Smooth muscle cell (in vitro differentiated cells): ENCODE data around the gene PLEKHA6. TPM values are rescaled to one million over a fixed set of nuclear protein-coding genes. Genes with fewer than 3 reads are reported as not detected.
A peak's percentile ranks its signal among the peaks of the same experiment; 100 is the strongest.

ENCODE experiments used
- DNase-seq: peaks from one replicate; lab custom pipeline; 2025; ENCODE audit not compliant: unreplicated experiment; lab: John Stamatoyannopoulos, UW
- H2AFZ ChIP-seq: fragments of 200-600 bp; sonication (generic); 2 replicates; pipeline ENCODE4 v1.6.0; 2016; ENCODE audit warnings: antibody characterized with exemption, low read depth, mild to moderate bottlenecking
- H3F3A ChIP-seq: fragments of 200-600 bp; sonication (generic); 2 replicates; pipeline ENCODE4 v1.6.0; 2017; ENCODE audit warnings: antibody characterized with exemption, low read depth
- H3K27ac ChIP-seq: fragments of 200-600 bp; sonication (generic); 2 replicates; pipeline ENCODE4 v1.5.1; 2016; ENCODE audit warnings: low read depth, mild to moderate bottlenecking
- H3K27me3 ChIP-seq: fragments of 200-600 bp; sonication (generic); 2 replicates; pipeline ENCODE4 v1.6.1; 2016; ENCODE audit warnings: low read depth, mild to moderate bottlenecking
- H3K36me3 ChIP-seq: fragments of 200-600 bp; sonication (generic); 2 replicates; pipeline ENCODE4 v1.5.1; 2016; ENCODE audit warnings: low read depth
- H3K4me1 ChIP-seq: fragments of 200-600 bp; sonication (generic); 2 replicates; pipeline ENCODE4 v1.5.1; 2016; ENCODE audit warnings: low read depth
- H3K4me2 ChIP-seq: fragments of 200-600 bp; sonication (generic); 2 replicates; pipeline ENCODE4 v1.6.0; 2016; ENCODE audit warnings: mild to moderate bottlenecking
- H3K4me3 ChIP-seq: fragments of 200-600 bp; sonication (generic); 2 replicates; pipeline ENCODE4 v1.5.1; 2016; ENCODE audit warnings: mild to moderate bottlenecking
- H3K79me2 ChIP-seq: fragments of 200-600 bp; sonication (generic); 2 replicates; pipeline ENCODE4 v1.6.0; 2016; ENCODE audit warnings: low read depth, mild to moderate bottlenecking
- H3K9ac ChIP-seq: fragments of 200-600 bp; sonication (generic); 2 replicates; pipeline ENCODE4 v1.6.0; 2016; ENCODE audit warnings: low read depth
- H3K9me3 ChIP-seq: fragments of 200-600 bp; sonication (generic); replicated peaks from 2 replicates; pipeline ENCODE4 v1.5.1; 2016; ENCODE audit warnings: low read depth
- H4K20me1 ChIP-seq: fragments of 200-600 bp; sonication (generic); 2 replicates; pipeline ENCODE4 v1.6.0; 2016; ENCODE audit warnings: low read depth
- WGBS: methylation state at CpG from one replicate; pipeline ENCODE4 v1.1.7; 2016; ENCODE audit warnings: low lambda C conversion rate; 5-methylcytosine and 5-hydroxymethylcytosine counted together
- polyA plus RNA-seq: library from polyadenylated mRNA; unstranded; fragments of >200 nt; fragmentation: Nextera tagmentation; extraction: Ambion mirVana; gene quantifications from 2 replicates; pipeline ENCODE4 v1.2.1, GENCODE V29; 2016
- total RNA-seq: library from RNA; depleted of rRNA; stranded (reverse); fragments of >200 nt; gene quantifications from 2 replicates; pipeline ENCODE4 v1.2.3, GENCODE V29; 2014
- TF ChIP-seq, protein P1 (sequence below): fragments of 200-600 bp; sonication (generic); IDR thresholded peaks from 2 replicates; pipeline ENCODE4 v1.5.1; 2017; ENCODE audit warnings: borderline replicate concordance, mild to moderate bottlenecking, antibody characterized with exemption; ENCODE audit not compliant: insufficient read depth, poor library complexity, severe bottlenecking

The PLEKHA6 gene
- total and polyA plus RNA-seq, 2 experiments from 2014 or later, result 0.45 to 0.85 TPM

DNA sequence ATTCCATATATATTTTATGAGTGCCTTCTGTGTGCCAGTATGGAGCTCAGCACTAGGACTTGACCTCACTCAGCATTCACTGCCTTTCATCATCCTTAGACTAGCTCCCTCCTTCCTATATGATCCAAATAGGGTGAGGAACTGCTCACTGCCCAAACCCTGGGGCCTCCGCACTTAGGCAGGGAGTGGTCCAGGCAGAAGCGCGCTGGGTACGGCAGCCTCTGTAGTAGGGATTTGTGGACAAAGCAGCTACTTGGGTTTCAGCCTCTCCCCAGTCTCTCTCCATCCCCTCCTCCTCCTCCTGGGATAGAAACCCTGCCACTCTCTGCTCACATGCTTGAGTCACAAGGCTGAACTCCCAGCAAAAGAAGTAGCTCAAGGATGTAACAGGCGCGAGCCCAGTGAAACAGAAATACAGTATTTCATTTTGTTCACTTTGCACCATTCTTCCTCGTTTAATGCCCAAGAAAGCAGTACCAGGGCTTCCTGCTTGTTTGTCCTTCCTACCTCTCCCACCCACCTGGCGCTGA lies 32.9 kb downstream of the PLEKHA6 start:
- no peaks in the 10 kb centered on the region for H3K9me3 ChIP-seq
- no peak overlapping the region for H2AFZ ChIP-seq
- no peaks in the 10 kb centered on the region for H3K36me3 ChIP-seq
- no peak overlapping the region for H3K4me3 ChIP-seq
- no peak overlapping the region for H3K27ac ChIP-seq
- no peaks in the 10 kb centered on the region for H3K79me2 ChIP-seq
- no peak for DNase-seq
- peaks cover 31% of the 10 kb centered on the region for H3K4me1 ChIP-seq
- no peak overlapping the region for H3K9ac ChIP-seq
- WGBS, result 91% methylated on average over 8 of the region's 8 CpGs
- no peaks in the 10 kb centered on the region for H3K27me3 ChIP-seq
- H3K4me2 ChIP-seq, result no peak overlapping the region
- TF ChIP-seq, protein P1, sequence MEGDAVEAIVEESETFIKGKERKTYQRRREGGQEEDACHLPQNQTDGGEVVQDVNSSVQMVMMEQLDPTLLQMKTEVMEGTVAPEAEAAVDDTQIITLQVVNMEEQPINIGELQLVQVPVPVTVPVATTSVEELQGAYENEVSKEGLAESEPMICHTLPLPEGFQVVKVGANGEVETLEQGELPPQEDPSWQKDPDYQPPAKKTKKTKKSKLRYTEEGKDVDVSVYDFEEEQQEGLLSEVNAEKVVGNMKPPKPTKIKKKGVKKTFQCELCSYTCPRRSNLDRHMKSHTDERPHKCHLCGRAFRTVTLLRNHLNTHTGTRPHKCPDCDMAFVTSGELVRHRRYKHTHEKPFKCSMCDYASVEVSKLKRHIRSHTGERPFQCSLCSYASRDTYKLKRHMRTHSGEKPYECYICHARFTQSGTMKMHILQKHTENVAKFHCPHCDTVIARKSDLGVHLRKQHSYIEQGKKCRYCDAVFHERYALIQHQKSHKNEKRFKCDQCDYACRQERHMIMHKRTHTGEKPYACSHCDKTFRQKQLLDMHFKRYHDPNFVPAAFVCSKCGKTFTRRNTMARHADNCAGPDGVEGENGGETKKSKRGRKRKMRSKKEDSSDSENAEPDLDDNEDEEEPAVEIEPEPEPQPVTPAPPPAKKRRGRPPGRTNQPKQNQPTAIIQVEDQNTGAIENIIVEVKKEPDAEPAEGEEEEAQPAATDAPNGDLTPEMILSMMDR, result no peak
- no peaks in the 10 kb centered on the region for H4K20me1 ChIP-seq
- no peaks in the 10 kb centered on the region for H3F3A ChIP-seq

DNA sequence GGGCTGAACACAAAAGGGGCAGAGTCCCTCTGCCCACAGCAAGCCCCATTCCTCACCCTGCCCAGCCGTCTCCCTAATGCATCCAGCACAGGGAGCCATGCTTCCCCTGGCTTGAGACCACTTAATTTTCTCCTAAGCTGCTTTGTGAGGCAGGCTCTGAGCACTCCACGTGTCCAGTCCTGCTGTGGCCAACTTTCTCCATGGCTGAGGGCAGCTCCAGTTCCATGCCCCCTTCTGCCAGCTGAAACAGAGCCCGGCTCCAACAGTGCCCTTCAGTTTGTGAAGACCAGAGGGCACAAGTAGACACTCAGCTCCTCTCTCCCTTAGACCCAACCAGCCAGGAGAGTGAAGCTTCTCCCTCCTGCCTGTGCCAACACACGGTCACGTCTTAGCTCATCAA lies 33.8 kb downstream of the PLEKHA6 start:
- Histone ChIP-seq H3K27me3 (no peaks in the 10 kb centered on the region), H3K4me1 (peaks cover 40% of the 10 kb centered on the region), H2AFZ (no peak overlapping the region), H3K36me3 (no peaks in the 10 kb centered on the region), H3K4me2 (no peak overlapping the region), H3K79me2 (no peaks in the 10 kb centered on the region), H4K20me1 (no peaks in the 10 kb centered on the region), H3F3A (peaks cover 3% of the 10 kb centered on the region), H3K9ac (no peak overlapping the region), H3K4me3 (no peak overlapping the region), H3K9me3 (no peaks in the 10 kb centered on the region), H3K27ac (no peak overlapping the region)
- no peak for DNase-seq
- TF ChIP-seq, protein P1, result no peak
- WGBS, result 94% methylated on average over 5 of the region's 5 CpGs

DNA sequence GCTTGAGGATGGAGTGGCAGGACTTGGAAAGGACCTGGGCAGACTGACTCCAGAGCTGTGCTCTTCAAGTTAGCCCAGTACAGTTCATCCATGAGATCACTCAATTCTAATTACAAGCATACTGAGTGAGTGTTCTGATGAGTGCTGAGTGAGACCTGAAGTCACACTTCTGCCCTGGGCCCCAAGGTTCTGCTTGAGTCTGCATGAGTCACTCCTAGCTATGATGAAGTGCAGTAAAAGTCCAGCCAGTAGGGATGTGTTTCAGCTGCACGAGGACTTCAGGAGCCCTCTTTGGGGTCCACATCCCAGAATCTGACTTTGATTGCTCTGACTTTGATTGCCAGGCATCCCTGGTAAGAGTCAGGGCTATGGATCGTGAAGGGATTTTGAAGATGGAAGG lies 35.8 kb downstream of the PLEKHA6 start:
- Histone ChIP-seq H3K4me2 (peak overlapping the region; percentile 17), H3K79me2 (no peaks in the 10 kb centered on the region), H3K9me3 (no peaks in the 10 kb centered on the region), H3F3A (peaks cover 10% of the 10 kb centered on the region), H3K9ac (no peak overlapping the region), H3K4me3 (no peak overlapping the region), H3K27me3 (no peaks in the 10 kb centered on the region), H2AFZ (no peak overlapping the region), H3K36me3 (no peaks in the 10 kb centered on the region), H3K27ac (peak overlapping the region; percentile 36), H4K20me1 (no peaks in the 10 kb centered on the region), H3K4me1 (peaks cover 48% of the 10 kb centered on the region)
- DNase-seq, result no peak
- WGBS, result 22% methylated on average over 2 of the region's 2 CpGs
- TF ChIP-seq, protein P1, result no peak

DNA sequence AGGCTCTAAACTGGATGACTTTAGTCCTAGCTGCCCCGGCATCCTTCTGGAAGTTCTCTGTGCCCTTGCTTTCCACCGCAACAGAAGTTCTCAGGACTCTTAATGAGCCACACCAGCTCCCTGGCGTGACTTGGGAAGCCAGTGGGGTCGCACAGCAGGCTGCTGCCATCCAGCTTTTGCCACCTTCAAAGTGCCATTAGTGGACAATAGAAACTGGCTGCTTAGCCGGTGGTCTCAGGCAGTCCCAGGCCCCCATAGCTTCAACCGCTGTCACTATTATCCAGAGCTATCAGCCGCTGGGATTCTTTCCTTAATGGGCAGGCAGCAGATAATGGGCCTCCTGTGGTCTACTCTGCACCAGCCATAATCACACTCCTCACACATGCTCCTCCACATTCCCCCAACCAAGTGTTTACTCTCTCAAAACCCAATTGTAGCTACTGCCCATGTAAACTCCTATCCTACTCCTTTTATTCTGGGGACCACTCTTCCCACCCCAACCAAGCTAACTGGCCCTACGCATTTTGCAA lies 37.3 kb downstream of the PLEKHA6 start:
- H3K27ac ChIP-seq, result peak overlapping the region; percentile 99
- no peaks in the 10 kb centered on the region for H3K27me3 ChIP-seq
- H3K9me3 ChIP-seq, result no peaks in the 10 kb centered on the region
- no peak overlapping the region for H3K4me3 ChIP-seq
- TF ChIP-seq, protein P1, result no peak
- no peaks in the 10 kb centered on the region for H4K20me1 ChIP-seq
- H3F3A ChIP-seq, result peaks cover 10% of the 10 kb centered on the region
- no peaks in the 10 kb centered on the region for H3K79me2 ChIP-seq
- H2AFZ ChIP-seq, result no peak overlapping the region
- H3K9ac ChIP-seq, result no peak overlapping the region
- H3K36me3 ChIP-seq, result no peaks in the 10 kb centered on the region
- peaks cover 46% of the 10 kb centered on the region for H3K4me1 ChIP-seq
- H3K4me2 ChIP-seq, result no peak overlapping the region
- DNase-seq, result no peak
- 72% methylated on average over 8 of the region's 8 CpGs for WGBS
